Placental epithelial cell (primary cell): ENCODE measurements around the gene MICAL3. TPM values are rescaled to one million over a fixed set of nuclear protein-coding genes. Genes with fewer than 3 reads are reported as not detected.

Experiments used
- small RNA-seq: library from RNA; depleted of rRNA; stranded (forward); fragments of <200 nt; gene quantifications from one replicate; pipeline ENCODE3, GENCODE V24; 2012
- total RNA-seq: library from RNA; depleted of rRNA; stranded (reverse); fragments of >200 nt; gene quantifications from 2 replicates; pipeline ENCODE4 v1.2.3, GENCODE V29; 2012

Gene MICAL3
- total RNA-seq, result 109 and 170 TPM in 2 replicates

GRCh38 chr22:18024276-18024939 is at the start of gene MICAL3:
TSS of gene MICAL3 (minus strand) at chr22:18024561. CDS start at chr22:17906812, 117,749 bp downstream.

GRCh38 chr22:17774206-17774925 is 250.0 kb downstream of the MICAL3 start, which contains the start of gene BID:
TSS of gene BID (minus strand) at chr22:17774469. CDS start at chr22:17750116, 24,353 bp downstream.

Small RNAs within 50 kb of the gene (small RNA-seq; reads per million reads assigned to genes)
- gene MIR3198-1, result not detected
- gene MIR648, result not detected

Other genes starting within 250 kb of the MICAL3 start
- 9.0 and 32.5 TPM in 2 replicates for gene PEX26, start 53.4 kb upstream of the MICAL3 start, total RNA-seq
- gene TUBA8, start 86.2 kb upstream of the MICAL3 start, total RNA-seq, result 0.39 and 0.87 TPM in 2 replicates
- 0.39 and 0.43 TPM in 2 replicates for gene USP18, start 125.6 kb upstream of the MICAL3 start, total RNA-seq